Nephron progenitor cell (in vitro differentiated cells): ENCODE measurements around the gene FANCI.

Source experiments
- DNase-seq: peaks from one replicate; pipeline ENCODE4 v3.0.0; 2021
- H3K27ac Mint-ChIP-seq: 2 replicates; pipeline ENCODE4 v1.8.0; 2021; ENCODE audit warnings: mild to moderate bottlenecking, moderate library complexity, mixed read lengths
- H3K27me3 Mint-ChIP-seq: 2 replicates; pipeline ENCODE4 v1.8.0; 2021; ENCODE audit warnings: mild to moderate bottlenecking, low read depth, mixed read lengths; ENCODE audit not compliant: poor library complexity
- H3K36me3 Mint-ChIP-seq: 2 replicates; pipeline ENCODE4 v1.8.0; 2021; ENCODE audit warnings: low read depth, mixed read lengths
- H3K4me1 Mint-ChIP-seq: 2 replicates; pipeline ENCODE4 v1.8.0; 2021; ENCODE audit warnings: mixed read lengths
- H3K4me3 Mint-ChIP-seq: 2 replicates; pipeline ENCODE4 v1.8.0; 2021; ENCODE audit warnings: mild to moderate bottlenecking, moderate library complexity, mixed read lengths
- H3K9me3 Mint-ChIP-seq: 2 replicates; pipeline ENCODE4 v1.8.0; 2021; ENCODE audit warnings: mild to moderate bottlenecking, moderate library complexity, mixed read lengths
- CTCF ChIP-seq: fragments of 200-600 bp; sonication (generic); IDR thresholded peaks from 2 replicates; pipeline ENCODE4 v1.5.0; 2021; ENCODE audit warnings: antibody characterized with exemption

Gene FANCI

GRCh38 chr15:89316504-89316903, 72.7 kb downstream of the FANCI start:
- no peak overlapping the region for H3K27ac Mint-ChIP-seq
- no peak for TF ChIP-seq CTCF
- H3K36me3 Mint-ChIP-seq: peaks cover 63% of the 10 kb centered on the region
- H3K4me1 Mint-ChIP-seq: no peaks in the 10 kb centered on the region
- H3K9me3 Mint-ChIP-seq: no peaks in the 10 kb centered on the region
- H3K4me3 Mint-ChIP-seq: no peak overlapping the region
- DNase-seq: no peak
- H3K27me3 Mint-ChIP-seq: no peaks in the 10 kb centered on the region

DNA sequence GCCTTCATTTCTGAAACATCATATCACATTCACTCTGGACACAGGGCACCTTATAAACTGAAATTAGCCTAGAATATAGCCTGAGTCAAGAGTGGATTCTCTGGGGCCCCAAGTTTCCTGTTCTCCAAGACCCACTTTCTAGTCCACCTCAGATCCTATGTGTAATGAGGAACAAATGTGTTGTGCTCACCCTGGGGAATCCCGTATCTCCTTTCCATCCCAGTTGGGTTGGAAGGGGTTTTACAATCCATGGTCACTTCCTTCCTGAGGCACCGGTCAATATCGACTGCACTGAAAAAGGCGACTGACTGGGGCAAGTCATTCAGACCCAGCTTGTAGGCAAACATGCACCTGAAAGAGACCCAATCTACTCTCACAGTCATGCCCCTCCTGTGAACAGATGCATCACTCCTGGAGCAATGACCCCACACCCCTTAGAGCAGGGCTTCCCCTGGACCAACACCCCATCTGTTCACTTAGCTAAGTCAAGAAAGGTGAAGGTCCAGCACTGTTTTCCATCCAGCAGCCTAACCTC, 73.5 kb downstream of the FANCI start:
- no peaks in the 10 kb centered on the region for H3K4me1 Mint-ChIP-seq
- H3K36me3 Mint-ChIP-seq: peaks cover 62% of the 10 kb centered on the region
- H3K27me3 Mint-ChIP-seq: no peaks in the 10 kb centered on the region
- no peak overlapping the region for H3K4me3 Mint-ChIP-seq
- no peak for TF ChIP-seq CTCF
- no peak for DNase-seq
- no peaks in the 10 kb centered on the region for H3K9me3 Mint-ChIP-seq
- H3K27ac Mint-ChIP-seq: no peak overlapping the region

GRCh38 chr15:89319678-89320077, 75.9 kb downstream of the FANCI start:
- no peaks in the 10 kb centered on the region for H3K4me1 Mint-ChIP-seq
- no peak for DNase-seq
- peak overlapping the region; percentile 87 for H3K27ac Mint-ChIP-seq
- peaks cover 64% of the 10 kb centered on the region for H3K36me3 Mint-ChIP-seq
- no peaks in the 10 kb centered on the region for H3K27me3 Mint-ChIP-seq
- no peak for TF ChIP-seq CTCF
- H3K9me3 Mint-ChIP-seq: no peaks in the 10 kb centered on the region
- H3K4me3 Mint-ChIP-seq: no peak overlapping the region

DNA sequence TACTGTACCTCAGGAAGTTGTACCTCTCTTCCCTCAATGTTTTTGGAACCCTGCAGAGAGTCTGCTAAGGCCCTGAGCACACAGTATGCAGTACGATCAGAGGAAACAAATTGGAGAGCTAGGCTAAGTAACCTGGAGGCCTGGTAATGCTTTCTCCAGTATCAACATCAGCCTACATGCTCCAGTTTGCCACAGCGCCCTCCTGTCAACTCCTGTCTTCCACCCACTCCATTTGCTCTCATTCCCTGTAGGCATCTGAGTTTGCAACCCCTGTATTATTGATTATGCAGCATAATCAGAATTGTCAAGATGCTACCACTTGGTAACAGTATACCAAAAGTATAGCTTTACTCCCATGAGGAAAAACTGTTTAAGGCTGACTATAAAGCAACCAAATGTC, 76.4 kb downstream of the FANCI start:
- no peaks in the 10 kb centered on the region for H3K9me3 Mint-ChIP-seq
- no peaks in the 10 kb centered on the region for H3K4me1 Mint-ChIP-seq
- H3K36me3 Mint-ChIP-seq: peaks cover 69% of the 10 kb centered on the region
- TF ChIP-seq CTCF: no peak
- DNase-seq: no peak
- H3K4me3 Mint-ChIP-seq: no peak overlapping the region
- peak overlapping the region; percentile 46 for H3K27ac Mint-ChIP-seq
- no peaks in the 10 kb centered on the region for H3K27me3 Mint-ChIP-seq

DNA sequence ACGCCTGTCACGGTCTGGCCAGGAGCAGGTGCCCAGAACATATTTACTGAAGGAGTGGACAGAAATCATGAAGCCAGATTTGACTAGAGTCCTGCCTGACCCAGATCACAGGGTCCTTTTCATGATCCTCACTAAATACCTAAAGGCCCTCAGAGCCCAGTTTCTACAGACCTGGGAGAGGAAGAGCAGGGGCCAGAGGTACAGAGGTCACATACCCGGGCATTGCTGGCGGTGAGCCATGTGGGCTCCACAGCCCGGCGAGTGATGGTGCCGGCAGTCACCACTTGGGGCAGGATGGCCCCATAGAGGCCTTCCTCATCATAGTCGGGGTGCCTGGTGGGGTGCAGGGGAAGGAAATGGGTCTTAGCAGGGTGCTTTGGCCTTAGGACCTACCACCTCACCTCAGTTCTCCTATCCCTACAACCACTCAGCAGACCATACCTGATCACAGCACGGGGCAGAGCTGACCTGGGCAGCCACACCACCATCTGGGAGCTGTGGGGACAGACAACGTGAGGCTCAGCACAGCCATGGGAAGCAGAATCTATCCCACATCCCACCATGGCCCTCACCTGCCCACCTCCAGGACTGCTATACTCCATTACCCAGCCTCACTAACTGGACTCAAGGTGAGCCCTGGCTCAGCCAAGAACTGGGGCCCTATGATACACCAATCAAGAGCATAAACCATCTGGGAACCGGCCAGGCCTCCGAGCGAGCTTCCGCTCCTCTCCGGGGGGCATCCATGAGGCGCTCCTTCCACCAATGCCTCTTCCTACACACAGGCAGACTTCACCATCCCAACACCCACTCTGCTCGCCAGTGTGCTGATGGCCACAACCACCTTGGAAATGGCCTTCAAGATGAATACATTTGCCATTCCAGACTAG, 78.0 kb downstream of the FANCI start:
- DNase-seq: no peak
- Mint-ChIP-seq H3K4me3 (no peak overlapping the region), H3K27me3 (no peaks in the 10 kb centered on the region), H3K9me3 (no peaks in the 10 kb centered on the region), H3K27ac (no peak overlapping the region), H3K36me3 (peaks cover 61% of the 10 kb centered on the region), H3K4me1 (no peaks in the 10 kb centered on the region)
- TF ChIP-seq CTCF: no peak

GRCh38 chr15:89322822-89323221, 79.0 kb downstream of the FANCI start:
- Mint-ChIP-seq H3K4me3 (no peak overlapping the region), H3K4me1 (no peaks in the 10 kb centered on the region), H3K36me3 (peaks cover 63% of the 10 kb centered on the region), H3K9me3 (no peaks in the 10 kb centered on the region), H3K27ac (peak overlapping the region; percentile 31), H3K27me3 (no peaks in the 10 kb centered on the region)
- DNase-seq: no peak
- TF ChIP-seq CTCF: no peak
